GM21381 (cell line): ENCODE measurements around the gene SCN11A.

Experiments used
- ATAC-seq: cut with Tn5 transposase; IDR thresholded peaks from one replicate; pipeline ENCODE4 v1.9.1; 2021; ENCODE audit warnings: mild to moderate bottlenecking, moderate library complexity; ENCODE audit not compliant: unreplicated experiment

SCN11A gene

DNA sequence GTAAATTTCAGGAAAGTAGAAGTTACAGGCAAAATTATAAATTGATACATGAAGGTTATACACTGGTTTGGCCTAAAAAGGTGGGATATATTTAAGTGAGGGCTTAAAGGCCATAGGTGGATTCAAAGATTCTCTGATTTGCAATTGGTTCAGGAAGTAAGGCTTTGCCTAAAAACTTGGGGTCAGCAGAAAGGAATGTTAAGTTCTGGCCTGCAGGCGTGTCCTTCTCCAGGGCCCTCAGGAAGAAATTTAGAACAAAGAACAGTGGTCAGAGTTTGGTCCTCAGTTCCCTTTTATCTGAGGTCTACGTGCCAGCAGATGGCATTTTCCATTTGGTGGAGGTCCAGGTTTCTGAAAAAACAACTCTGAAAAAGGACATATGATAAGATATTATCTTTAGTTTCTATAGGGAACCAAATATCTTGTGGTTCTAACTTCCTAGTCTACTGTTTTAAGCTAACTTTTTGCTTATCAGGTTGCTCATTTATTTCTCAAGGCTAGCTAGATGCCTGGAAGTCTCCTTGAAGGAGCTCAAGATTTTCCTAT is 40.5 kb downstream of the SCN11A start:
- no peak for ATAC-seq

DNA sequence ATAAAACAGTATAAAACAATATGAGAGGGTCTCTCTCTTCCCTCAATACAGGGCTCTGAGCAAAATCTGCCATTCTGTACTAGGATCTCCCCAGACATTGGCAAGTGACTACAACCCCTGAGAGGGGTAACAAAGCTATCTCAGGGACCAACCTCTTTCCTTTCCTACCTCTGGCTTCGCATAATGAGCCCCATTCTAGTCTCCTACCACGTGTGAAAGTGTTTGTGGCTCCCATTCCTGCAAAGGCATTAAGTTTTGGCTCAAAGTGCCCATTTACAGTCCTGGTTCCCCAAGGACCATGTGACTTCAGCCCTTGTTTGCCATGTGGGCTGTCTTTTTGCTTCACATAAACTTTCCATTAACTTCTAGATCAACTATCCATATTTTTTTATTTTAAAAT is 46.4 kb downstream of the SCN11A start:
- ATAC-seq, result no peak
